Testis (tissue), 3 donors: ENCODE data around the gene KCTD19. TPM values are rescaled to one million over a fixed set of nuclear protein-coding genes. Genes with fewer than 3 reads are reported as not detected.

ENCODE experiments used
- DNase-seq: peaks from one replicate; pipeline ENCODE4 v3.0.0-alpha.2; 2019
- H3K27ac ChIP-seq, 2 donors: fragments of 200-600 bp; sonication (generic); one replicate each; pipeline ENCODE4 v1.5.1; 2019
- H3K27me3 ChIP-seq: fragments of 200-600 bp; sonication (generic); one replicate; pipeline ENCODE4 v1.5.1; 2019
- H3K36me3 ChIP-seq: fragments of 200-600 bp; sonication (generic); one replicate; pipeline ENCODE4 v1.5.1; 2017; ENCODE audit warnings: low read depth; ENCODE audit errors: missing control alignments
- H3K4me1 ChIP-seq: fragments of 200-600 bp; sonication (generic); one replicate; pipeline ENCODE4 v1.5.1; 2019
- H3K4me3 ChIP-seq, 2 donors: fragments of 200-600 bp; sonication (generic); one replicate each; pipeline ENCODE4 v1.5.1; 2017 to 2019
- H3K9me3 ChIP-seq: fragments of 200-600 bp; sonication (generic); one replicate; pipeline ENCODE4 v1.5.1; 2017
- CTCF ChIP-seq, 3 experiments: fragments of 450-650 bp in 2 of 3; fragments of 200-600 bp in 1 of 3; sonication (generic) in 1 of 3; IDR thresholded peaks; one replicate each; pipeline ENCODE4 v1.5.1; 2016 to 2019; ENCODE audit warnings: antibody characterized with exemption in 3 of 3, mild to moderate bottlenecking in 2 of 3, moderate library complexity in 1 of 3
- POLR2A ChIP-seq: fragments of 450-650 bp; IDR thresholded peaks from one replicate; pipeline ENCODE4 v1.6.1; 2017; ENCODE audit warnings: antibody characterized with exemption, mild to moderate bottlenecking, moderate library complexity
- WGBS, 2 donors: methylation state at CpG; one replicate each; pipeline ENCODE4 v1.1.5; 2018; 5-methylcytosine and 5-hydroxymethylcytosine counted together
- intact Hi-C: fragments of 100-400 bp; cut with DNase I; formaldehyde crosslinking; loops from one replicate; pipeline ENCODE4 v1.15.1; 2023; ENCODE audit warnings: low total_unique reads
- polyA plus RNA-seq: library from polyadenylated mRNA; stranded (reverse); fragments of 350-450 nt; fragmentation: Illumina TruSeq; extraction: RNeasy Lipid Tissue Mini Kit (QIAGEN cat#74804); gene quantifications from one replicate; pipeline ENCODE4 v1.2.3, GENCODE V29; 2014; ENCODE audit warnings: low read depth, low replicate concordance; ENCODE audit not compliant: insufficient read depth
- total RNA-seq, 2 donors: library from RNA; depleted of rRNA; stranded (reverse); fragments of >200 nt; gene quantifications; one replicate each; pipeline ENCODE4 v1.2.3, GENCODE V29; 2016

The KCTD19 gene
- total and polyA plus RNA-seq, 3 donors from 2014 or later = 59.2 to 144 (median 102) TPM

DNA sequence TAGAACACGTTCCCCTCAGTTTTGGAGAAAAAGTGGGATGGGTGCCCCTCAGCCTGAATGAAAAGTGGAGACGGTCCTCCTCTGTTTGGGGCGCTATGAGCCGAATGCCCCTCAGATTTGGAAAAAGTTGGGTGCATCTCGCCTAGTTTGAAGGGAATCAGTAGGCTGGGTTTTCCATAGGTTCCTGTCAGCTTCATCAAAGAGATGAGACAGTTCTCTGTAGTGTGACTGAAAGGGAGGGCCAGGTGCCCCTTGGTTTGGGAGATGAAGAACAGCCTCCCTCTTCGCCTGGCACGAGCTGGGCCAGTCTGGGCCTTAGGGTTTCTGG is 78.5 kb downstream of the KCTD19 start:
- WGBS, 2 donors = 3% methylated on average over 5 to 7 of the region's 7 CpGs
- H3K4me3 ChIP-seq = peak overlapping the region; percentile 54 to 59
- H3K27ac ChIP-seq = peak overlapping the region in 1 of 2 donors; percentile 59
- intact Hi-C loops = no loop called here
- TF ChIP-seq POLR2A (no peak), CTCF (IDR thresholded peaks at IDR 0.05) (no peak)
- H3K27me3 ChIP-seq = no peaks in the 10 kb centered on the region
- peaks cover 27% of the 10 kb centered on the region for H3K4me1 ChIP-seq
- no peaks in the 10 kb centered on the region for H3K36me3 ChIP-seq
- H3K9me3 ChIP-seq = no peaks in the 10 kb centered on the region
- no peak for DNase-seq

DNA sequence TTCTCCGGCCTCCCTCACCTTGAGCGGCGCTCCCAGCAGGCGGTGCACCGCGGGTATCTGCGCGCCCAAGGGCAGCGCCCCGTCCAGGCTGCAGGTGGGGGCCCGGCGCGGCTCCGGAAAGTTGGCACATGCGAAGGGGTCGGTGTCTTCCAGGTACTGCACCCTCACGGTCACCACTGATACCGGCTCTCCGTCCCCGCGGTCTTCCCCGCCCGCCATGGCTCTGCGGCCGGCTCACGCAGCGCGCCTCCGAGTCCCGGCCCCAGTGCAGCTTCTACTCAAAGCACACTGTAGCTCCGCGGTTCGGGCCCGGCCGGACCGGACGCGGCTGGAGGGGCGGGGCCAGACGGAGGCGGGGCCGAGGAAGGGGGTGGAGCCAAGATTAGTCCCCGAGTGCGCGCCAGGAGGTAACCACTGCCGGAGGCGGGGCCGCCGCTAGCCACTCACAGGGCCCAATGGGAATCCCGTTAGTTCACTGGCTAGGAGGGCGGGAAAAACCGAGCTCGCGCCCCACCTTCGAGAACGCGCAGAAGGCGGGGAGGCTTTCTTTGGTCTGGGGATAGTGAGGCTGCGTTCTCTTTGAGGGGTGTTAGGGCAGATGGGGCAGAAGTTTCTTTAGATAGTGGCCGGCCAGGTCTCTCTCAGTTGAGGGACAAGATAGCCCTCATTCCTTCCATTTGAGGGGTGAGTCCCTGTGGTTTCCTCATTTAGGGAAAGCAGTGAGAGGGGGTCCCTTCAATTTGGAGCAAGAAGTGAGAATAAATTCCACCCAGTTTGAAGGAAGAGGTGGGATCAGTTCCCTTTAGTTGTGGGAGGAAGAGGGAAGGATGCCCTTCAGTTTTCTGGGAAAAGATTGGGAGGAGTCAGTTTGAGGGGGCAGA is 79.1 kb downstream of the KCTD19 start, which contains the start of gene FHOD1:
Gene FHOD1 (minus strand): TSS at position 290 of the 881 bp plus-strand sequence. CDS start 71 bp downstream, at position 219.
- peak within 1 kb of the TSS; percentile 74 to 76 for H3K4me3 ChIP-seq
- 1 to 2% methylated on average over 17 to 60 of the region's 60 CpGs for WGBS, 2 donors
- no peaks in the 10 kb centered on the region for H3K27me3 ChIP-seq
- no peaks in the 10 kb centered on the region for H3K9me3 ChIP-seq
- peaks cover 29% of the 10 kb centered on the region for H3K4me1 ChIP-seq
- DNase-seq = peak; percentile 98
- TF ChIP-seq POLR2A (peak; percentile 9), CTCF (IDR thresholded peaks at IDR 0.05) (peak in 1 of 3 experiments; percentile 24)
- H3K27ac ChIP-seq = peak within 1 kb of the TSS; percentile 68 to 87
- H3K36me3 ChIP-seq = no peaks in the 10 kb centered on the region
- intact Hi-C loops = no loop called here

- H3K27me3 ChIP-seq = no peaks in the 10 kb centered on the region
- no peaks in the 10 kb centered on the region for H3K36me3 ChIP-seq
- WGBS, 2 donors = 0% methylated on average over 6 to 26 of the region's 26 CpGs
- H3K4me3 ChIP-seq = peak overlapping the region; percentile 74 to 76
- no peaks in the 10 kb centered on the region for H3K9me3 ChIP-seq
- H3K27ac ChIP-seq = peak overlapping the region; percentile 68 to 87
- DNase-seq = no peak
- TF ChIP-seq POLR2A (no peak), CTCF (IDR thresholded peaks at IDR 0.05) (no peak)
- intact Hi-C loops = no loop called here
- H3K4me1 ChIP-seq = peaks cover 31% of the 10 kb centered on the region
Measured at GRCh38 chr16:67246756-67247191, 79.8 kb downstream of the KCTD19 start.

GRCh38 chr16:67246081-67246755 is 80.3 kb downstream of the KCTD19 start:
- Histone ChIP-seq H3K36me3 (no peaks in the 10 kb centered on the region), H3K4me1 (peaks cover 37% of the 10 kb centered on the region), H3K4me3 (peak overlapping the region; percentile 74 to 76), H3K9me3 (no peaks in the 10 kb centered on the region), H3K27me3 (no peaks in the 10 kb centered on the region), H3K27ac (peak overlapping the region; percentile 68 to 87)
- intact Hi-C loops = no loop called here
- WGBS, 2 donors = 0% methylated on average over 3 to 46 of the region's 48 CpGs
- peak in 2 of 3 experiments; percentile 2 to 21 for TF ChIP-seq CTCF (IDR thresholded peaks at IDR 0.05)
- TF ChIP-seq POLR2A = no peak
- DNase-seq = peak; percentile 87
